SU-DHL-6 (cell line): ENCODE measurements around the gene TEDC2.

Experiments
- H2AFZ ChIP-seq: fragments of 200-600 bp; sonication (generic); 2 replicates; pipeline ENCODE4 v1.6.1; 2014; ENCODE audit warnings: low read depth, mild to moderate bottlenecking, moderate library complexity, mixed read lengths, antibody characterized with exemption, low read length; ENCODE audit not compliant: severe bottlenecking
- H3F3A ChIP-seq: fragments of 200-600 bp; shearing (Covaris generic); 2 replicates; pipeline ENCODE4 v1.6.0; 2016; ENCODE audit warnings: antibody characterized with exemption, mild to moderate bottlenecking; ENCODE audit not compliant: insufficient read depth
- H3K27ac ChIP-seq: fragments of 200-600 bp; sonication (generic); 2 replicates; pipeline ENCODE4 v1.5.1; 2016; ENCODE audit warnings: low read depth, mild to moderate bottlenecking, low read length, moderate library complexity, mixed read lengths
- H3K27me3 ChIP-seq: fragments of 200-600 bp; sonication (generic), shearing (Covaris generic); 2 replicates; pipeline ENCODE4 v1.6.0; 2014; ENCODE audit warnings: mild to moderate bottlenecking, low read length
- H3K36me3 ChIP-seq: fragments of 200-600 bp; sonication (generic); 2 replicates; pipeline ENCODE4 v1.6.1; 2014; ENCODE audit warnings: mild to moderate bottlenecking, low read length, mixed read lengths
- H3K4me2 ChIP-seq: fragments of 300-600, 200-600 bp; shearing (Covaris generic), sonication (generic); 2 replicates; pipeline ENCODE4 v1.6.0; 2014; ENCODE audit warnings: low read length, low read depth, mild to moderate bottlenecking; ENCODE audit not compliant: poor library complexity, severe bottlenecking
- H3K4me3 ChIP-seq: fragments of 200-600 bp; sonication (generic); 2 replicates; pipeline ENCODE4 v1.5.1; 2014; ENCODE audit warnings: antibody characterized with exemption, low read length, mild to moderate bottlenecking, mixed read lengths; ENCODE audit not compliant: insufficient read depth, poor library complexity, severe bottlenecking
- H3K79me2 ChIP-seq: fragments of 200-600 bp; sonication (generic); 2 replicates; pipeline ENCODE4 v1.6.1; 2014; ENCODE audit warnings: mild to moderate bottlenecking, low read length, moderate library complexity; ENCODE audit not compliant: insufficient read depth
- H3K9ac ChIP-seq: fragments of 200-600 bp; sonication (generic); 2 replicates; pipeline ENCODE4 v1.7.0; 2014; ENCODE audit warnings: mild to moderate bottlenecking, low read length
- H3K9me2 ChIP-seq: fragments of 200-600 bp; sonication (generic); replicated peaks from 2 replicates; pipeline ENCODE4 v1.6.1; 2014; ENCODE audit warnings: low read length; ENCODE audit not compliant: insufficient read depth
- H3K9me3 ChIP-seq: fragments of 200-600 bp; sonication (generic); 2 replicates; pipeline ENCODE4 v1.6.1; 2014; ENCODE audit warnings: low read length, mixed read lengths; ENCODE audit not compliant: insufficient read depth
- H4K20me1 ChIP-seq: fragments of 200-600 bp; sonication (generic); 2 replicates; pipeline ENCODE4 v1.6.1; 2014; ENCODE audit warnings: low read depth, mild to moderate bottlenecking, antibody characterized with exemption, low read length, moderate library complexity, mixed read lengths
- CTCF ChIP-seq: fragments of 200-600 bp; sonication (generic); IDR thresholded peaks from one replicate; pipeline ENCODE4 v1.5.1; 2017; ENCODE audit warnings: antibody characterized with exemption, mild to moderate bottlenecking, low read length, moderate library complexity; ENCODE audit not compliant: insufficient read depth, poor library complexity, severe bottlenecking
- EZH2phosphoT487 ChIP-seq: fragments of 200-600 bp; sonication (generic), shearing (Covaris generic); conservative IDR thresholded peaks from 2 replicates; pipeline ENCODE4 v1.6.1; 2018; ENCODE audit warnings: mild to moderate bottlenecking, antibody characterized with exemption, low read length, moderate library complexity, mixed read lengths

The TEDC2 gene

DNA sequence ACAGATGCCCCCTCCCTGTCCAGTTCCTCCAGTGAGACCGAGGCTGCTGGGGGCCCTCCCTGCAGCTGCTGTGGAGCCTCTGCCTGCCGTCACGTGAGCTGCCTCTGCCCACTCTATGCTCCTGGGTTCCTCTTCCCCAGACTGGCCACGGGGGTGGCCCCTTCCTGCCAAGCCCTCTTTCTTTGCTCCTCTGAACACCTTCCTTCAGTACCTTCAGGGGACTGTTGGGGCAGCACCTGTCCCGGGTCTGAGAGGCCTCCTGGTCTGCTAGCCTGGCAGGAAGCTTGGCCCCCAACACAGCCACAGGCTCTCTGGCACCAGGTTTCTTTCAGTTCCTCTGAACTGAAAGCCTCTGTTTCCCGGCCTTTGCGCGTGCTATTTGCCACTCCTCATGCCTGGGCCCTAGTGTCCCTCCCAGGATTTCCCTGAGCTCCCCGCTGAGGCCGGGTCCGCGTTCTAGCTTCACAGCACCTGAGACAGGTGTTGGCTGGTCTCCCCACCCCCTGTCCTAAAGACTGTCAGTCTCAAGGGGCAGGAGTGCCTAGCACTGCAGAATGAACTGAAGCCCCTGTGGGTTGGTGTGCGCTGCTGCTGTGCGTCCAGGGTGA, 47.2 kb downstream of the TEDC2 start:
- H3K4me2 ChIP-seq: no peak overlapping the region
- no peaks in the 10 kb centered on the region for H3K27me3 ChIP-seq
- no peaks in the 10 kb centered on the region for H3K9me2 ChIP-seq
- H3K9me3 ChIP-seq: no peaks in the 10 kb centered on the region
- peaks cover 2% of the 10 kb centered on the region; the same call in 1 of the 2 replicates for H3F3A ChIP-seq
- H4K20me1 ChIP-seq: no peaks in the 10 kb centered on the region
- H3K4me3 ChIP-seq: no peak overlapping the region
- H3K36me3 ChIP-seq: no peaks in the 10 kb centered on the region
- no peak overlapping the region for H3K27ac ChIP-seq
- no peaks in the 10 kb centered on the region for H3K79me2 ChIP-seq
- H2AFZ ChIP-seq: no peak overlapping the region
- TF ChIP-seq CTCF: no peak
- TF ChIP-seq EZH2phosphoT487: no peak
- no peak overlapping the region for H3K9ac ChIP-seq

- Histone ChIP-seq H3F3A (peaks cover 2% of the 10 kb centered on the region; the same call in 1 of the 2 replicates), H3K4me2 (no peak overlapping the region), H3K9me3 (no peaks in the 10 kb centered on the region), H3K9me2 (no peaks in the 10 kb centered on the region), H3K27me3 (no peaks in the 10 kb centered on the region), H4K20me1 (no peaks in the 10 kb centered on the region), H3K4me3 (no peak overlapping the region), H3K79me2 (no peaks in the 10 kb centered on the region), H3K36me3 (no peaks in the 10 kb centered on the region), H3K27ac (no peak overlapping the region), H3K9ac (no peak overlapping the region), H2AFZ (no peak overlapping the region)
- no peak for TF ChIP-seq EZH2phosphoT487
Observed at GRCh38 chr16:2507665-2508064, 47.8 kb downstream of the TEDC2 start.

DNA sequence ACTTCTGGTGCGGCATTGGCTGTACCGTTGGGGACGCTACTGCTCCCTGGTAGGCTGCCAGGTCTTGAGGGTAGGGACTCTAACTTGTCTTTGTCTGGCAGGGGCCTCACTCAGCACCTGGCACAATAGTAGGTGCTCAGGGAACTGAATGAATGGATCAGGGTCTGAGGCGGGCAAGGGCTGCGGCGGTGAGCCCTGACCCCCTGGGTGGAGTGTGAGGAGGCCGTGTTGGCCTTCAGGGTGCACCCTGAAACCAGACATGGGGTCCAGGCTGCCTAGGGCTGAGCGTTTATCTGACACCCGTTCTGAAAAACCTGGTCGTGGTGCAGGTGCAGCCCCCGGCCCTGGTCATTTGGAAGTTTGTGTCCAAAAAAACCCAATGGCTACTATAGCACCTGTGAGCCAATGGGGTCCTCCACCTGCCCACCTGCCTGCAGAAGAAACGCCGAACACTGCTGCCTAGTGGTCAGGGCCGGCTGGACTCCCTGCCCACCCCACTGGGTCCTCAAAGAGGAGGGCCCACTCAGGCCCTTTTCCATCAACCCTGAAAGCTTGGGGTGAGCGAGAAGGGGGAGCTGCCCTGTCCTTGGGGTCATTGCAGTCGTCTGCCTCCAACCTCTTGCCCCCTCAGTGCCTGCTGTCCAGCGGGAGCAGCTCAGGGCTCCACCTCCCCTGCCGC, 49.0 kb downstream of the TEDC2 start:
- Histone ChIP-seq H2AFZ (no peak overlapping the region), H3K27ac (no peak overlapping the region), H3K4me2 (no peak overlapping the region), H3K27me3 (no peaks in the 10 kb centered on the region), H3K9me2 (no peaks in the 10 kb centered on the region), H3K9me3 (no peaks in the 10 kb centered on the region), H3F3A (no peaks in the 10 kb centered on the region; the same call in 1 of the 2 replicates), H3K79me2 (peaks cover under 1% of the 10 kb centered on the region; the same call in 1 of the 2 replicates), H4K20me1 (no peaks in the 10 kb centered on the region), H3K36me3 (no peaks in the 10 kb centered on the region), H3K9ac (no peak overlapping the region), H3K4me3 (no peak overlapping the region)
- TF ChIP-seq CTCF (no peak), EZH2phosphoT487 (no peak)
